CD4-positive, alpha-beta T cell treated with Interleukin-2 at 100 ng/mL for 4 hours (primary cell): ENCODE measurements around the gene ADGRG1.
"Not testable (repeated sequence)": the region's sequence is repeated elsewhere in the genome, so short reads cannot be mapped to it uniquely, and the experiment has no call there.

Experiments
- DNase-seq: peaks from one replicate; pipeline ENCODE4 v3.0.0-alpha.2; 2020; ENCODE audit warnings: low spot score

ADGRG1 gene

GRCh38 chr16:57628008-57628781 lies at the start of gene ADGRG1:
Gene ADGRG1, plus strand, starts transcription at chr16:57628630. Its CDS starts 21,658 bp downstream, at chr16:57650288.
- peak; percentile 64 for DNase-seq

GRCh38 chr16:57579361-57579665 lies 49.1 kb upstream of the ADGRG1 start:
- no peak for DNase-seq

DNA sequence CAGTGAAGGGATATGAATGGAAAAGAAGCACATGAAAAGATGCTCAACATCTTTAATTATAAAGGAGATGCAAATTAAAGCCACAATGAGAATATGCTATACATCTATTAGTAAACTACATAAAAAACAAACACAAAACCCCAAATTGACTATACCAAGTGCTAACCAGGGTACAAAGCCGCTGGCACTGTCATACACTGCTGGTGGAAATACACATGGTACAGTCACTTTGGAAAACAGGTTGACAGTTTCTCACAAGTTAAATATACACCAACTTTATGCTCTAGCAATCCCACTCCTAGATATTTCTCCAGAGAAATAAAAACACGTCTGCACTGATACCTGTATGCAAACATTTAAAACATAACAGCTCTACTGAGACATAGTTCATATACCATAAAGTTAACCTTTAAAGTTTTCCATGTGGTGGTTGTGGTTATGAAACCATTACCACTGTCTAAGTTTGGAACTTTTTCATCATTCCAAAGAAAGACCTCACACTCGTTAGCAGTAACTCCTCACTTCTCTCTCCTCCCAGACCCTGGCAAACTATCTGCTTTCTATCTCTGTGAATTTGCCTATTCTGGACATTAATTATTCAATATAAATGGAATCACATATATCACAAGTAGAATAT lies 43.3 kb upstream of the ADGRG1 start:
- DNase-seq: no peak

- DNase-seq: no peak
These were observed 39.6 kb upstream of the ADGRG1 start for GRCh38 chr16:57588831-57589230.

DNA sequence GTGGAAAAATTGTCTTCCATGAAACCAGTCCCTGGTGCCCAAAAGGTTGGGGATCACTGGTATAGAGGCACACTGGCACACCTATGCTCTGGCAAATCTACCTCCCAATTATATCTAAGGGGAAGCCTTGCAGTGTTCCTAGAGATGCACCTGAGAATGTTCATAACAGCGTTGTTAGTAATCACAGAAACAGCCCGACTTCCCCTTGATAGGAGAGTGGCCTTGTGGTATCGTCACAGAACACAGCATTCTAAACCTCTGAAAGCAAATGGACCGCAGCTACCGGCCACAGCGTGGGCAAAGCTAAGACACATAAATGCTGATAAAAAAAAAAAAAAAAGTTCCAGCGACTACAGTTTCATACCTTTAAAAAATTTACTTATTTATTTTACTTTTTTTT lies 39.1 kb upstream of the ADGRG1 start:
- peak; percentile 29 for DNase-seq

- DNase-seq: no peak
These were observed 37.8 kb upstream of the ADGRG1 start for GRCh38 chr16:57590654-57591085.

DNA sequence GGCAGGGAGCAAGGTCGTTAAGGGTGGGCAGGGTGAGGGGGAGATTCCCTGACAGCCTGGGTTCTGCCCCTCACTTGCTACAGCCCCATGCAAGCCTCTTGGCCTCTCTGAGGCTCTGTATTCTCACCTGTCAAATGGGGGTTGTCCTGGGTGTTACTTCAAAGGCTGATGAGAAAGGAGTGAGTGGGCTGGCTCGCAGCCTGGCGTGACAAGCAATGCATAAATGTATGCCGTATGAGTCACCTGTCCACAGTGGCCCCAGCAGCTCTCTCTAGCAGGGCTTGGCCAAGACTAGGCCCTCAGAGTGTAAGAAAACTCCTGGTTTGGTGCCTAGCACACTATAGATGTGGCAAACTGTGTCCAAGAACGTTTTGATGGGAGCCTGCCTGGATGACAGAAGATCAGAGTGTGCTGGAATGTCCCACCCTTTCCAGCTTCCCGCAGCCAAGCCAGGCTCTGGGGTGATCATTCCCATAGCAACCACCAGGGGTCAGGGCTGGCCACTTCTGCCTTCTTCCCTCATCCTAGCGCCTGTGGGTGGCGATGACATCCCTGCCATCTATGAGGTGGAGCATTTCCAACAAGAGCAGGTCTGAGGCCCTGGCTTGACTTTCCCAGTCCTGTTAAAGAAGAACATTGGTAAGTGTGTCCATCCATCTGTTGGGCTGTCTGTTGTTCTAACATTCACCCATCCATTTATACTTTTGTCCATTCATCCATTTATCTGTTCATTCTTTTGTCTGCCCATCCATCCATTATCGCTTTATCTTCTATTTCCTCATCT lies 37.2 kb upstream of the ADGRG1 start:
- peak; percentile 68 for DNase-seq

DNA sequence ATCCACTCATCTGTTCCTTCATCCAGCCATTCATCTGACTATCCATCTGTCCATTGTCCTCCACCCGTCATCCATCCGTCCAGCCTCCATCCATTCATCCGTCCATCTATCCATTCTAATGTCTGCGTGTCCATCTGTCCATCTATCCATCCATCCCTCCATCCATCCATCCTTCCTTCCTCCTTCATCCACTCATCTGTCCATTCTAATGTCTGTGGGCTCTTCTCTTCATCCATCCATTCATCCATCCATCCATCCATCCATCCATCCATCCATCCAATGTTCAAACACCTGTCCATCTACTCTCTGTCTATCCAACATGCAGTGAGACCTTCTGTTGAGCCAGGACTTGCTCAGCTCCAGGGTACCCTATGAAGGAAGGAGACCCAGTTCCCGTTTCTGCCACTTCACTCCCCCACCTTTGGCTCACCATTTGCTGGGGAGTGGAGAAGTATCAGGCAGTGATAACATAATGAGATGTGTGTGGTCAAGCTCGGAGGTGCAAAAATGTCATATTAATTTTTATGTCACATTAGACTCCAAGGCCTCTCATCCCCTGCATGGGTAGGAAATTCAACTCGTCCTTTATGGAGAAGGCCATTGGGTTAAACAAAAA lies 36.5 kb upstream of the ADGRG1 start:
- DNase-seq: no peak

- DNase-seq: peak; percentile 79
These were observed 35.8 kb upstream of the ADGRG1 start for GRCh38 chr16:57592591-57593003.

DNA sequence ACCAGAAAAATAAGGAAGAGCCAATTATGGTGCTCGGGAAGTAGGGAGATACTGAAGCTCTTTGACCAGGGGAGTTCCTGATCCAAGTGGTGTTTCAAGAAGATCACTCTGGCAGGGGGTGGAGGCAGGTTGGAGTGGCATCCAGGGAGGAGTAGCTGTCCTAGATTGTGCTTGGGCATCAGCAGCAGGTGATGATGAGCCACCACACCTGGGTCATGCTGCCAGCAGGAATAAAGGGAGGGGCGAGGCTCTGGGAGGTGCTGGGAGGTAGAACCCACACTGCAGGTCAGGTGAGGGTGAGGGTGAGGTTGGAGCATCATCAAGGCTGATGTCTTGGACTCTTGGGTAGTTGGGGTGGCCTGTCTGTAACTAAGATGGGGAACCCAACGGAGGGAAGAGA lies 35.4 kb upstream of the ADGRG1 start:
- no peak for DNase-seq

- DNase-seq: no peak
These were observed 34.4 kb upstream of the ADGRG1 start for GRCh38 chr16:57593990-57594389.

- no peak for DNase-seq
These were observed 33.8 kb upstream of the ADGRG1 start for GRCh38 chr16:57594531-57595031.

DNA sequence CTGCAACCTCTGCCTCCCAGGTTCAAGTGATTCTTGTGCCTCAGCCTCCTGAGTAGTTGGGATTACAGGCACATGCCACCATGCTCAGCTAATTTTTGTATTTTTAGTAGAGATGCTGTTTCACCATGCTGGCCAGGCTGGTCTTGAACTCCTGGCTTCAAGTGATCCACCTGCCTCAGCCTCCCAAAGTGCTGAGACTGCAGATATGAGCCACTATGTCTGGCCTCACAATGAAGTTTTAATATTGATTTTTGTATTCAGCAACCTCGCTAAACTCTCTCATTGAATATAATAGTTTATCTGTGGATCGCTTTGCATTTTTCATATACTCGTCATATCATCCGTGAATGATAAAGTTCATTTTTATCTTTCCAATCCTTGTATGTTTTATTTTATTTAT lies 32.2 kb upstream of the ADGRG1 start:
- not testable (repeated sequence) for DNase-seq

DNA sequence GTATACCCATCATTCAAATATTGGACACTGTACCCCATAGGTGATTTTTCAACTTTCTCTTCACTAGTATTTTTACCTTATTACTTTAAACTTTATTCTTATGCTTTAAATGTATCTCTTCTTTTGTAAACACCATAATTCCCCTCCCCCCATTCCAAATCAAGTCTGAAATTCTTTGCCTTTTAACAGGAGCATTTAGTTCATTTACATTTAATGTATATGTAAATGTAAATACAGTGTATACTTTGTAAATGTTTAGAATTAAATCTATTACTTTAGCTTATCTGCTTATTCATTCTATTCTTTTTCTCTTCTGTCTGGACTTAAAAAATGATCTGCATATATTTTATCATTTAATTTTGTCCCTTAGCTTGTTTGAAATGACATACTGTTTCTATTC lies 30.0 kb upstream of the ADGRG1 start:
- DNase-seq: no peak

DNA sequence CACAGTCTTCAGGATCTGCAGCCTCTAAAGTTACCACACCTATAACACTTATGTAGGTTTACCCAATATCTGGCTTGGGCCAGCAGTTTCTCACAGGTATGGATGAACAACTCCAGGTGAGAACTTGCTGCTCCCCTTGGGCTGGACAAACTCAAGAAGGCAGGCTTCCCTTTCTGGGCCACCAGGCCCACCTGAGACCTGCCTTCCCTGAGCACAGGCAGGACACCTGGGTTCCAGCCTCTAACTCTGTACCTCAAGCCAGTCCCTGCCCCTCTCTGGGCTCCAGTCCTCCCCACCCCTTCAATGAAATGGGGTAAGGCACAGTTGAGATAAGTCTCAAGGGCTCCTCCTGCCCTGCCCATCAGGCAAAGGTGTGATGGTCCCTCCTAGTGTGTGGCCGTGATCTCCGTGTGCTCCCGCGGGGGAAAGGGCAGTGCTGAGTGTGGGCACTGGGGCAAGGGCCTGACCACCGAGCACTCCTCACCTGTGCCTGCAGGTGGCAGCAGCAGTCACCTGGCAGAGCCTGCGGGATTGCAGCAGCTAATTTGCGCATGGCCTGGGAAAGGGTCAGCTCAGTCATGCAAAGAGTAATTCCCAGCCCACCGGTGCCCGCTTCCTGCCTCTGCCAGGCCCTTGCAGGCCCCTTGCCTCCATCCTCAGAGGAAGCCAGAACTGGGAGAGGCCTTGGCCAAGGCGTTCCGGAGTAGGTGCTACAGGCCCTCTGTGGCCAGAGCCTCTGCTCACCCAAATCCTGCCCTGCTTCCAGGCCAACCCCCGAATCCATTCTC lies 28.2 kb upstream of the ADGRG1 start:
- DNase-seq: peak; percentile 31

DNA sequence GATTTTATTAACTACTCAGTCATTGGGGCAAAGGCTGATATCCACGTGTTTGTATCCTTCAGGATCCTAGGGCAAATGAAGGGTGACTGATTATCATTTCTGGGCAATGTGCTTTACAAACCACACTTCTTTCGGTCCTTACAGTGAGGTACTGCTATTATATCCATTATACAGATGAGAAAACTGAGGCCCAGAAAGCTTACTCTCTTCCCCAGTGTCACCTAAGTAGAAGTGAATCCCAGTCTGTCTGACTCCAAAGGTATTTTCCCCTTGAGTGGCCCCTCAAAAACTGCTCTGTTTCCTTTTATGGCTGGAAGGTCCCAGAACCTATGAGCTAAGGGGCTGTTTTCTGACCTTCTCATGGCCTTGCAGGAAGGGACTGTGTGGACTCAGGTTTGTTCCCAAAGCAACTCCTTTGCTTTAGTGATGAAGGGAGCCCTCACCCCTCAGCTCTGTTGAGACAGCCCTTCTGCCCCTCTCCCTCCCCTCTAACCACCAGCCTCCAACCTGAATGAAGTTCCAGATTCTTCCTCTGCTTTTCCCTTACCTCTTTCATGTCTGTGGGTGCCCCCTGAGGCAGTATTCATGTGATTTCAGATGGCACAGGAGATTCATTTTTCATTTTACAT lies 27.4 kb upstream of the ADGRG1 start:
- no peak for DNase-seq

DNA sequence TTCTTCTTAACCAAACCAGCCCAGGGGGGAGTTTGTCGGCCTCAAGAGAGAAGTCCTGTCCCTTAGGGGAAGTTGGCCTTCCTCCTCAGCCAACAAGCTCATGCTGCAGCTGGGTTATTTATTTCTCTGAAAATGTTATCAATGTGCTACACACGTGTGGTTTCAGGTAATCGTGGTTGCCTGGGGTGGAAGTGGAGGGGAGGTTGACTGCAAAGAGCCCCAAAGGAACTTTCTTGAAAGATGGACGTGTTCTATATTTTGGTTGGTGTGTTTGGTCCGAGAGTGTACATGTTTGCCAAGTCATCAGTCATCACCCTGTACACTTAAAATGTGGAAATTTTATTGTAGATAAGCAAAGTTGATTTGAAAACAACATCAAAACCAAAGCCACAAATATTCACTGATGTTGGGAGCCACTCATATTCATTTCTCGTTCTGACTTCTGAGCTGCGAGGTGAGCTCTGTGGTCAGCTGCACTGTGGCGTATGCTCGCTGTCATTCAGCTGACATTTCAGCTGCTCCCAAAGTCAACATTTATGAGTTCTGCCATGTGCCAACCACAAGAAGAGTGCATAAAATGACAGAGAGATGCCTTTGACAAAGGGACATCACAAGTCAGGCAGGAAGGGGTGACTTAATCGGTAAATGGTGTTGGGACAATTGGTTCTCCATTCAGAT lies 26.5 kb upstream of the ADGRG1 start:
- peak; percentile 70 for DNase-seq

- DNase-seq: no peak
These were observed 25.1 kb upstream of the ADGRG1 start for GRCh38 chr16:57603115-57604024.

GRCh38 chr16:57604177-57604576 lies 24.3 kb upstream of the ADGRG1 start:
- no peak for DNase-seq
